C4-2B (cell line): ENCODE results near the gene PGM1.

ENCODE experiments used
- ZFX ChIP-seq: fragments of 450-650 bp; IDR thresholded peaks from 2 replicates; pipeline ENCODE4 v1.6.1; 2017
- TF ChIP-seq, protein P1 (sequence below): fragments of 450-650 bp; conservative IDR thresholded peaks from 2 replicates; pipeline ENCODE4 v1.5.1; 2017; ENCODE audit warnings: mild to moderate bottlenecking

DNA sequence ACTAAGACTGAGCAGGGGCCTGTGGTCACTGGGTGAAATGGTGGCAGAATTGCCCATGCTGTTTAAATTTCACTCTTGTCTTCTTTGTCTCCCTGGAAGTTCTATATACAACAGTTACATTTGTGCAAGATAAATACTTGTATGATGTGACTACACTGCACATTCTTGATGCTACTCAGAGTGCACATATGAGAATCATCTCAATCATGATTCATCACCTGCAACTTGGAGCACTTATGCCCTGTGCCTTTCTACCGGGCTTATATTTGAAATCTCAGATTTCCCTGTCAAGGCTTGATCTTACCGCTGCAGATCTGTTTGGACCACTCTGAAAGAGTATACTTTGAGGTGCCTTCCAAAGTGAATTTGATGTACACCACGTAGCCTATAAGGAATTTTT lies 10.6 kb downstream of the PGM1 start:
- TF ChIP-seq, protein P1, sequence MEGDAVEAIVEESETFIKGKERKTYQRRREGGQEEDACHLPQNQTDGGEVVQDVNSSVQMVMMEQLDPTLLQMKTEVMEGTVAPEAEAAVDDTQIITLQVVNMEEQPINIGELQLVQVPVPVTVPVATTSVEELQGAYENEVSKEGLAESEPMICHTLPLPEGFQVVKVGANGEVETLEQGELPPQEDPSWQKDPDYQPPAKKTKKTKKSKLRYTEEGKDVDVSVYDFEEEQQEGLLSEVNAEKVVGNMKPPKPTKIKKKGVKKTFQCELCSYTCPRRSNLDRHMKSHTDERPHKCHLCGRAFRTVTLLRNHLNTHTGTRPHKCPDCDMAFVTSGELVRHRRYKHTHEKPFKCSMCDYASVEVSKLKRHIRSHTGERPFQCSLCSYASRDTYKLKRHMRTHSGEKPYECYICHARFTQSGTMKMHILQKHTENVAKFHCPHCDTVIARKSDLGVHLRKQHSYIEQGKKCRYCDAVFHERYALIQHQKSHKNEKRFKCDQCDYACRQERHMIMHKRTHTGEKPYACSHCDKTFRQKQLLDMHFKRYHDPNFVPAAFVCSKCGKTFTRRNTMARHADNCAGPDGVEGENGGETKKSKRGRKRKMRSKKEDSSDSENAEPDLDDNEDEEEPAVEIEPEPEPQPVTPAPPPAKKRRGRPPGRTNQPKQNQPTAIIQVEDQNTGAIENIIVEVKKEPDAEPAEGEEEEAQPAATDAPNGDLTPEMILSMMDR = no peak
- TF ChIP-seq ZFX = no peak
